ENCODE measurements around the gene GIMAP8. TPM values are rescaled to one million over a fixed set of nuclear protein-coding genes. Genes with fewer than 3 reads are reported as not detected.
A peak's percentile ranks its signal among the peaks of the same experiment; 100 is the strongest.

The GIMAP8 gene
- total and polyA plus RNA-seq, 11 donors, result 11.3 to 36.0 (median 14.9) TPM

GRCh38 chr7:150448789-150449147 is 1.7 kb upstream of the GIMAP8 start:
- H3K4me1 ChIP-seq, result peaks cover 0 to 46% (median 15%) of the 10 kb centered on the region in 12 donors
- H3K27me3 ChIP-seq, result no peaks in the 10 kb centered on the region
- DNase-seq (peak; percentile 83 to 90 (median 85)), ATAC-seq (peak in 3 of 4 donors; percentile 36 to 58 (median 57))
- intact Hi-C loops (cut with DNase I), result loop anchor here in 8 of 10 donors (1.0 to 10.0 kb wide), 9 partner anchors 114 to 1066 kb away; partner anchors contain the start of genes GIMAP6 (in 2 of the 8), GIMAP5 (in 1 of the 8) and RHEB (in 1 of the 8)
- 1 to 4% (median 1%) methylated on average over 6 of the region's 6 CpGs for WGBS, 4 donors
- no peaks in the 10 kb centered on the region for H3K36me3 ChIP-seq
- no peaks in the 10 kb centered on the region for H3K9me3 ChIP-seq
- TF ChIP-seq POLR2A (IDR thresholded peaks at IDR 0.05), result no peak
- TF ChIP-seq, protein P1, sequence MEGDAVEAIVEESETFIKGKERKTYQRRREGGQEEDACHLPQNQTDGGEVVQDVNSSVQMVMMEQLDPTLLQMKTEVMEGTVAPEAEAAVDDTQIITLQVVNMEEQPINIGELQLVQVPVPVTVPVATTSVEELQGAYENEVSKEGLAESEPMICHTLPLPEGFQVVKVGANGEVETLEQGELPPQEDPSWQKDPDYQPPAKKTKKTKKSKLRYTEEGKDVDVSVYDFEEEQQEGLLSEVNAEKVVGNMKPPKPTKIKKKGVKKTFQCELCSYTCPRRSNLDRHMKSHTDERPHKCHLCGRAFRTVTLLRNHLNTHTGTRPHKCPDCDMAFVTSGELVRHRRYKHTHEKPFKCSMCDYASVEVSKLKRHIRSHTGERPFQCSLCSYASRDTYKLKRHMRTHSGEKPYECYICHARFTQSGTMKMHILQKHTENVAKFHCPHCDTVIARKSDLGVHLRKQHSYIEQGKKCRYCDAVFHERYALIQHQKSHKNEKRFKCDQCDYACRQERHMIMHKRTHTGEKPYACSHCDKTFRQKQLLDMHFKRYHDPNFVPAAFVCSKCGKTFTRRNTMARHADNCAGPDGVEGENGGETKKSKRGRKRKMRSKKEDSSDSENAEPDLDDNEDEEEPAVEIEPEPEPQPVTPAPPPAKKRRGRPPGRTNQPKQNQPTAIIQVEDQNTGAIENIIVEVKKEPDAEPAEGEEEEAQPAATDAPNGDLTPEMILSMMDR (IDR thresholded peaks at IDR 0.05), result peak; percentile 87 to 95 (median 90)
- peak overlapping the region; percentile 75 to 97 (median 88) for H3K27ac ChIP-seq
- peak overlapping the region in 3 of 12 donors; percentile 0 to 74 (median 30) for H3K4me3 ChIP-seq

DNA sequence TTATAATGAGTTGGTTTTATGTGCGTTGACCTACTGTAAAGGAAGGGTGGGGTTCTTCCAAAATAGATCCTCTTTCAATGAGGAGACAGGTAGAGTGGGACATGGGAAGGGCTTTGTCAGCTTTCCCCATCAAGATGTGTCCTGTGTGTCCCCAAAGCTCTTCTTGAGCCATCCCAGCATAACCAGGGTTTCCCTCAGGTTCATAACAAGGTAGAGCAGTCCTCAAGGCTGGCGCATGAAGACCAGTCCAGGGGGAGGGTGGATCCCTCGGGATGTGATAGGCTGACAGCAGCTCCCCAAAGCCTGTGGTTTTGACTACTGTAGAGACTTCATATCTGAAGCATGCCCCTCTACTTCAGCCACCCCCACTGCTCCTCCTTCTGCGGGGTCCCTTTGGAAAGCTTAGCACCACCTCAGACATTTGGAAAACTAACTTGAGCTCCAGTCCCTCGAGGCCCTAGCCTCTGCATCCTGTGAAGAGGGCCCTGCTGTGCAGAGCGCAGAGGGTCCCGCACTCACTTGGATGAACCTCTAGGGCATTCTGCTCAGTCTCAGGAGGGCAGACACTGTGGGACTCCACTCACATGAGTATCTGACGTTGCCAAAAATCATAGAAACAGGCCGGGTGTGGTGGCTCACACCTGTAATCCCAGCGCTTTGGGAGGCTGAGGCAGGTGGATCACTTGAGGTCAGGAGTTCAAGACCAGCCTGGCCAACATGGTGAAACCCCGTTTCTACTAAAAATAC is 1.1 kb upstream of the GIMAP8 start:
- no peak for ATAC-seq
- peak overlapping the region in 6 of 12 donors; percentile 51 to 74 (median 63) for H3K4me3 ChIP-seq

GRCh38 chr7:150451097-150451793 is 815 bp downstream of the GIMAP8 start:
- peak overlapping the region; percentile 39 to 74 (median 62) for H3K4me3 ChIP-seq
- H3K27ac ChIP-seq, result peak overlapping the region; percentile 75 to 97 (median 88)
- peak; percentile 30 to 68 (median 63) for ATAC-seq
- WGBS, 4 donors, result 48 to 61% (median 54%) methylated on average over 19 of the region's 19 CpGs
- peak; percentile 63 to 84 (median 74) for DNase-seq
- H3K27me3 ChIP-seq, result no peaks in the 10 kb centered on the region
- intact Hi-C loops (cut with DNase I), result loop anchor here in 9 of 10 donors (2.0 to 10.0 kb wide), 13 partner anchors 61 to 304 kb away; partner anchors contain the start of genes GIMAP5 (in 6 of the 9), GIMAP7 (in 3 of the 9), GIMAP4 (in 2 of the 9) and GIMAP6 (in 1 of the 9)
- peaks cover 0 to 13% (median 0%) of the 10 kb centered on the region in 9 donors for H3K36me3 ChIP-seq
- H3K4me1 ChIP-seq, result peaks cover 0 to 50% (median 15%) of the 10 kb centered on the region in 12 donors
- H3K9me3 ChIP-seq, result peaks cover 0 to 8% (median 0%) of the 10 kb centered on the region in 12 donors
- TF ChIP-seq POLR2A (IDR thresholded peaks at IDR 0.05), result peak in 1 of 2 donors; percentile 15
- TF ChIP-seq, protein P1 (IDR thresholded peaks at IDR 0.05), result no peak

More for the DNA sequence above, 1.1 kb upstream of the GIMAP8 start:
- WGBS, 4 donors, result 64 to 79% (median 75%) methylated on average over 11 of the region's 11 CpGs
- no peak for TF ChIP-seq POLR2A (IDR thresholded peaks at IDR 0.05)
- TF ChIP-seq, protein P1 (IDR thresholded peaks at IDR 0.05), result no peak
- intact Hi-C loops (cut with DNase I), result loop anchor here in 8 of 10 donors (2.0 to 10.0 kb wide), 8 partner anchors 113 to 1065 kb away; partner anchors contain the start of genes GIMAP6 (in 2 of the 8), GIMAP5 (in 1 of the 8) and RHEB (in 1 of the 8)
- Histone ChIP-seq H3K36me3 (no peaks in the 10 kb centered on the region), H3K9me3 (no peaks in the 10 kb centered on the region), H3K27me3 (no peaks in the 10 kb centered on the region), H3K27ac (peak overlapping the region; percentile 75 to 97 (median 88)), H3K4me1 (peaks cover 0 to 51% (median 15%) of the 10 kb centered on the region in 12 donors)
- no peak for DNase-seq

All from heart left ventricle (tissue), 16 donors.